K562 (cell line): ENCODE measurements around the gene RHEX.

Experiments
- CBX5 ChIP-seq: IDR thresholded peaks from 2 replicates; pipeline ENCODE4 v1.6.1; 2014; ENCODE audit warnings: low read depth, borderline replicate concordance
- SAFB ChIP-seq: fragments of 200-400 bp; formaldehyde crosslinking; IDR thresholded peaks from 2 replicates; pipeline ENCODE4 v1.6.1; 2017; ENCODE audit warnings: low read depth, low read length, borderline replicate concordance

GRCh38 chr1:206102292-206102936, 49.4 kb downstream of the RHEX start:
- TF ChIP-seq CBX5 (no peak), SAFB (no peak)
